Activated naive CD4-positive, alpha-beta T cell treated with anti-CD3 and anti-CD28 coated beads, Interleukin-2, amount 50 U/mL, for 72 hours (primary cell): Measurements from ENCODE around the gene KIAA0232. TPM values are rescaled to one million over a fixed set of nuclear protein-coding genes. Genes with fewer than 3 reads are reported as not detected.

ENCODE experiments used
- ATAC-seq, 2 donors: fragments of 150-1000 bp; cut with Tn5 transposase; 2 replicates each; pipeline ENCODE4 v1.10.0; 2021; ENCODE audit warnings: mild to moderate bottlenecking in 2 of 2, moderate library complexity in 2 of 2
- DNase-seq, 2 donors: peaks; one replicate each; pipeline ENCODE4 v3.0.0; 2021 to 2022; ENCODE audit warnings: low spot score in 2 of 2
- H3K27ac Mint-ChIP-seq, 2 donors: one replicate each; pipeline ENCODE4 v1.8.0; 2022; ENCODE audit warnings: mild to moderate bottlenecking in 2 of 2, mixed read lengths in 2 of 2
- H3K36me3 Mint-ChIP-seq, 2 donors: one replicate each; pipeline ENCODE4 v1.8.0; 2022; ENCODE audit warnings: mixed read lengths in 2 of 2
- H3K9me3 Mint-ChIP-seq, 2 donors: one replicate each; pipeline ENCODE4 v1.8.0; 2022; ENCODE audit warnings: mixed read lengths in 2 of 2
- total RNA-seq, 2 donors: library from RNA; stranded (reverse); gene quantifications; one replicate each; pipeline ENCODE4 v1.2.3, GENCODE V29; 2022

Gene KIAA0232
- 10 to 100 TPM; 10.2 to 12.4 TPM for total RNA-seq

GRCh38 chr4:6782147-6782845, at the start of gene KIAA0232:
KIAA0232 (plus strand) TSS chr4:6782727; CDS start chr4:6824454, 41,727 bp downstream.
- H3K9me3 Mint-ChIP-seq = no peaks in the 10 kb centered on the region
- H3K36me3 Mint-ChIP-seq = no peaks in the 10 kb centered on the region
- ATAC-seq = peak; percentile 74 to 84
- H3K27ac Mint-ChIP-seq = peak within 1 kb of the TSS; percentile 62 to 73
- DNase-seq = peak; percentile 91

GRCh38 chr4:6733358-6734164, 49.0 kb upstream of the KIAA0232 start:
- Mint-ChIP-seq H3K27ac (no peak overlapping the region), H3K36me3 (no peaks in the 10 kb centered on the region)
- no peak for ATAC-seq

DNA sequence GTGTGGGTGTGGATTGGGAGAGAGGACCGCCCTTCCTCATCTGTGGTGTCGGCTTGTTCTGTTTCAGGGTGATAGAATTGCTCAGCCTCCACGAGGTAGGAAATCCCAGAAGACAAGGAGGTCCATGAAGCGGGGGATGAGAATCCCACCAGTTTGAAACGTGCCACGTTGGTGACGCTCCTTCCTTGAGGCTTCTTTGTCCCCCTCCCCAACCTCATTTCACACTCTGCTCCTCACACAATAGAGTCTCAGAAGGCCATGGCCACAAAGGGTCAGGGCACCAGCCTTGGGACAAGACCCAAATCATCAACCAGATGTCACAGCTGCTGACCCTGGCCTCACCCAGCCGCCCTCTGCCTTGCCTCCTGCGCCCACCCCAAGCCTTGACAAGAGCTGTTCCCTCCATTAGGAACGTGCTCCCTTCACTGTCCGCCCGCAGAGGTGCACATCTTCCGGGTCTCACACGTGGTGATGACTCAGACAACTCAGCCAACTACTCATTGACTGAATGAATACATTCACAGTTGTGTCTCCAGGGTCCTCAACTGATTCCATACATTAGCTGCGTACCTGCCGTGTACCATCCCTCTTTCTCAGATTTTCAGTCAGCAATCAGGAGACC, 48.3 kb upstream of the KIAA0232 start:
- no peak for ATAC-seq
- H3K36me3 Mint-ChIP-seq = no peaks in the 10 kb centered on the region
- no peaks in the 10 kb centered on the region for H3K9me3 Mint-ChIP-seq
- peak overlapping the region in 1 of 2 donors; percentile 49 for H3K27ac Mint-ChIP-seq
- no peak for DNase-seq

More at GRCh38 chr4:6733358-6734164, 49.0 kb upstream of the KIAA0232 start:
- DNase-seq = no peak
- H3K9me3 Mint-ChIP-seq = no peaks in the 10 kb centered on the region

GRCh38 chr4:6739920-6740319, 42.6 kb upstream of the KIAA0232 start:
- ATAC-seq (no peak), DNase-seq (no peak)
- H3K27ac Mint-ChIP-seq = no peak overlapping the region
- no peaks in the 10 kb centered on the region for H3K9me3 Mint-ChIP-seq
- H3K36me3 Mint-ChIP-seq = no peaks in the 10 kb centered on the region

- DNase-seq (no peak), ATAC-seq (no peak)
- Mint-ChIP-seq H3K9me3 (no peaks in the 10 kb centered on the region), H3K36me3 (no peaks in the 10 kb centered on the region), H3K27ac (no peak overlapping the region)
These were observed 42.2 kb upstream of the KIAA0232 start for GRCh38 chr4:6740347-6740746.

DNA sequence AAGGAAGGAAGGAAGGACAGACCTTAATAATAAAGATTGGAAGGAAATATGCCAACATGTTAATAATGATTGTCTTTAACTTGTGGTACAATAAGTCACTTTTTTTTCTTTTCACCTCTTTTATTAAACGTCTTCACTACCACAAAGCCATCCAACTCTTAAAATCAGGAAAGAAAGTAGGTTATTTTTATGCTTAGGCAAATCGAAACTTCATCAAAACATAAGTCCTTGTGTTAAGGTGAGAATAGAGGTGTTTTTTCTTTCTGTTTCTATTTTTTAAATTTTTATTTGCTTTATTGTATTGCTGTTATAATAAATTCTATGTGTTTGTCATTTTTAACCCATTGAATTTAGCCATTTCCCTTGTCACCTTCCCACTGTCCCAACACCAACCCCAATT, 40.0 kb upstream of the KIAA0232 start:
- no peak for DNase-seq
- no peaks in the 10 kb centered on the region for H3K9me3 Mint-ChIP-seq
- no peaks in the 10 kb centered on the region for H3K36me3 Mint-ChIP-seq
- no peak for ATAC-seq
- no peak overlapping the region for H3K27ac Mint-ChIP-seq

GRCh38 chr4:6742989-6743388, 39.5 kb upstream of the KIAA0232 start:
- ATAC-seq (no peak), DNase-seq (no peak)
- Mint-ChIP-seq H3K36me3 (no peaks in the 10 kb centered on the region), H3K9me3 (no peaks in the 10 kb centered on the region), H3K27ac (no peak overlapping the region)

- Mint-ChIP-seq H3K9me3 (no peaks in the 10 kb centered on the region), H3K36me3 (no peaks in the 10 kb centered on the region), H3K27ac (no peak overlapping the region)
- DNase-seq (no peak), ATAC-seq (no peak)
These were observed 35.7 kb upstream of the KIAA0232 start for GRCh38 chr4:6746721-6747293.

DNA sequence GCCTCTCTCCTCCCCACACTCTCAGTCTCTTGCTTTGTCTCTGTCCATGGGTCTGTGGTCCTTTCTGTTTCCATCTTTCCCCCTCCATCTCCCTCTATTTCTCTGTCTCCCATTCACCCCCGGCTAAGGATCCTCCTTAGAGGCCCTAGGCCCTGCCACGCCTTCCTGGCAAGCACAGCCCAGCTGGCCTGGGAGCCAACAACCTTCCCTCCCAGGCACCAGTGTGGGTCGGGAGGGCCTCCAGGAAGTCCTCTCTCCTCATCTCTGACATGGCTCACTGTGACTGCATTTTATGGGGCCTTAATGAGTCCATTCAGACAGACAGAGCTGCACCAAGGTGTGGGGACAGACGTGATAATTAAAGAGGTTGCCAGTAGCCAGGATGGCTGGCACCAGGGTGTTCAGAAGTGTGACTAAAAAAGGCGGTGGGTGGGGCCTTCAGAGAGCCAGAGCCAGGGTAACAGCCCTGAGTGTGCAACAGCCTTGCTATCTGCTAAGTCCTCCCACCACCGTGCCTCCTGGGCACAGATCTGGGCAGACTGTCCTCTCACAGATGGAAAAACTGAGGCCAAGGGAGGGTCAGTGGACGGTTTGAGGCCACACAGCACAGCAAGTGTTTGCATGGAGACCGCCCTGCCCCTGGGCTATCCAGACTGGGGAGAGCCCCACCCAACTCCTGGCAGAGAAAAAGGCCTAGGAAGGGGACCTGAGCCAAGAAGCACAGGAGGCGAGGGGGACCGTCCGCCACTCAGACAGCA, 35.1 kb upstream of the KIAA0232 start:
- ATAC-seq = no peak
- Mint-ChIP-seq H3K27ac (peak overlapping the region in 1 of 2 donors; percentile 50), H3K9me3 (no peaks in the 10 kb centered on the region), H3K36me3 (no peaks in the 10 kb centered on the region)
- no peak for DNase-seq

- Mint-ChIP-seq H3K9me3 (no peaks in the 10 kb centered on the region), H3K36me3 (no peaks in the 10 kb centered on the region), H3K27ac (no peak overlapping the region)
- ATAC-seq (no peak), DNase-seq (no peak)
These were observed 34.2 kb upstream of the KIAA0232 start for GRCh38 chr4:6748286-6748685.

- ATAC-seq = no peak
- no peaks in the 10 kb centered on the region for H3K36me3 Mint-ChIP-seq
- H3K9me3 Mint-ChIP-seq = no peaks in the 10 kb centered on the region
- no peak for DNase-seq
- H3K27ac Mint-ChIP-seq = no peak overlapping the region
These were observed 33.0 kb upstream of the KIAA0232 start for GRCh38 chr4:6749340-6750171.

DNA sequence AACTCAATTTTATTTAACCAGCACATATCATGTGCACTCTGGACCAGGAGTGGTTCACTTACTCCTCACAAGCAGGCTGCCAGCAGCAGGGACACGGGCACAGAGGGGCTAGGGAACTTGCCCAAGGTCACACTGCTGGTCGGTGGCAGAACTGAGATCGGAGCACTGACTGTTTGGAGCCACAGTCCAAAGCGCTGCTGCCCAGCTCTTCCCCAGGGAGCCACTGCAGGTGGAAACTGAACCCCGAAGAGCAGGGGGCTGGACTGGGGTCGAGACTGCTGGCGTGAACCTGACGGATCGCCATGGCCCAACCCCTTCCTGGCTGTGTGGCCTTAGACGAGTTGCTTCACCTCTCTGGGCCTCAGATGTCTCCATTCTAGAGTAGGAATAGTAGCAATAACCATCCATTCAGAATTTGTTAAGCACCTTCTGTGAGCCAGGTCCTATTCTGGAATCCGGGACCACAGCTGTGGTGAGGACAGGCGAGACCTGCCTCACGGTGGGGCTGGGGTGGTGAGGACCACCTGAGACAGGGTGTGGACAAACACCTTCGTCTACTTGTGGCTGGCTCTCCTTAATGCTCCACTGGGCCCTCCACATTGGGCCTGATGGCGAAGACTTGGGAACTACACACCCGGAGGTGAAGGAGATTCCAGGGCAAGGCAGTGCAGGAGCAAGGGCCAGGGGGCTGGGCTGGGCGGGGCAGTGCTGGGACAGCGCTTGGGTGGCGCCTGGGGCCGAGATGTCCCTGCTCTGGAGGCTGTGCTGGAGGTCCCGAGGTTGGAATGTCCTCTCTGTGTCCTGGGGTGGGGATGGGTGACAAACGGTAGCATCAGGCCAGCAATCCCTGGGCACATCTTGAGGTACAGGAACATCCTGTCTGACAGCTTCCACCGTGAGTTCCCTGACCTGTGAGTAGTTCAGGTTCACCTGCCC, 32.0 kb upstream of the KIAA0232 start:
- H3K36me3 Mint-ChIP-seq = no peaks in the 10 kb centered on the region
- ATAC-seq (no peak), DNase-seq (no peak)
- no peaks in the 10 kb centered on the region for H3K9me3 Mint-ChIP-seq
- no peak overlapping the region for H3K27ac Mint-ChIP-seq

- DNase-seq (no peak), ATAC-seq (no peak)
- Mint-ChIP-seq H3K36me3 (no peaks in the 10 kb centered on the region), H3K27ac (no peak overlapping the region), H3K9me3 (no peaks in the 10 kb centered on the region)
These were observed 30.7 kb upstream of the KIAA0232 start for GRCh38 chr4:6751611-6752485.

GRCh38 chr4:6752486-6752829, 30.1 kb upstream of the KIAA0232 start:
- peak overlapping the region in 1 of 2 donors; percentile 7 for H3K27ac Mint-ChIP-seq

More at GRCh38 chr4:6752486-6752829, 30.1 kb upstream of the KIAA0232 start:
- no peaks in the 10 kb centered on the region for H3K9me3 Mint-ChIP-seq
- no peak for ATAC-seq
- H3K36me3 Mint-ChIP-seq = no peaks in the 10 kb centered on the region
- no peak for DNase-seq
